ENCODE results near the gene DKK1.

DKK1 gene

DNA sequence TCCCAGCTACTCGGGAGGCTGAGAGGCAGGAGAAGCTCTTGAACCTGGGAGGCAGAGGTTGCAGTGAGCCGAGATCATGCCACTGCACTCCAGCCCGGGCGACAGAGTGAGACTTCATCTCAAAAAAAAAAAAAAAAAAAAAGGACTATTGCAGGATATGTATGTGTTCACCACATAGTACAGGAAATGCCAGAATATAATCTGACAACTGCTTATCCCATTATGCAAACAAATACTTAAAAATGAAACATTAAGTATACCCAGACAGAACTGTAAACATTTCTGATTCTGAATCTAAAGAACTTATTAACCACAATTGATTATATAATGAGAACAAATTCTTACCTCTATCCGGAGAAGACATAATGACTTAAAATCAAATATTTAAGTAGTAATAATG is 18.7 kb downstream of the DKK1 start:
- H3K27ac ChIP-seq: 0 out of 2 replicates have a peak overlapping the region, but pooled peaks have one; percentile 2
- no peak for TF ChIP-seq ZFX (IDR thresholded peaks at IDR 0.05; ENCODE audit: borderline replicate concordance)
- TF ChIP-seq, protein P1, sequence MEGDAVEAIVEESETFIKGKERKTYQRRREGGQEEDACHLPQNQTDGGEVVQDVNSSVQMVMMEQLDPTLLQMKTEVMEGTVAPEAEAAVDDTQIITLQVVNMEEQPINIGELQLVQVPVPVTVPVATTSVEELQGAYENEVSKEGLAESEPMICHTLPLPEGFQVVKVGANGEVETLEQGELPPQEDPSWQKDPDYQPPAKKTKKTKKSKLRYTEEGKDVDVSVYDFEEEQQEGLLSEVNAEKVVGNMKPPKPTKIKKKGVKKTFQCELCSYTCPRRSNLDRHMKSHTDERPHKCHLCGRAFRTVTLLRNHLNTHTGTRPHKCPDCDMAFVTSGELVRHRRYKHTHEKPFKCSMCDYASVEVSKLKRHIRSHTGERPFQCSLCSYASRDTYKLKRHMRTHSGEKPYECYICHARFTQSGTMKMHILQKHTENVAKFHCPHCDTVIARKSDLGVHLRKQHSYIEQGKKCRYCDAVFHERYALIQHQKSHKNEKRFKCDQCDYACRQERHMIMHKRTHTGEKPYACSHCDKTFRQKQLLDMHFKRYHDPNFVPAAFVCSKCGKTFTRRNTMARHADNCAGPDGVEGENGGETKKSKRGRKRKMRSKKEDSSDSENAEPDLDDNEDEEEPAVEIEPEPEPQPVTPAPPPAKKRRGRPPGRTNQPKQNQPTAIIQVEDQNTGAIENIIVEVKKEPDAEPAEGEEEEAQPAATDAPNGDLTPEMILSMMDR (IDR thresholded peaks at IDR 0.05): no peak

DNA sequence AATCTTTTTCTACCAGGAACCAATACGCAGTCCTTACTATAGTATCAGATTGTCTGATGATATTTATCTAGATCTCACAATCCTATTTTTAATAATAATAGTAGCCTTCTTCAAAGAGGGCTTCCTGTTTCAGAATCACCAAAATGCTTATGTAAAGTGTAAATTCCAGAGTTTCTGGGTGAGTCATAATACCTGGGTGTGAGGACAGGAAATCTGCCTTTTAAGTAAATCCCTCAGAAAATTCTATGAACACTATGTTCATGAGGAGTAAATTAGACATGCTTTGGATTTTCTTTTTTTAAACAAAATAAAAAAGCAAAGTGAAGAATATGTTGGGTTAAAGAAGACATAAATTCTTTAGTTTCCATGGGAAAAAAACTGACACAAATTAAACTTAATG is 20.5 kb downstream of the DKK1 start:
- H3K27ac ChIP-seq: no peak overlapping the region

DNA sequence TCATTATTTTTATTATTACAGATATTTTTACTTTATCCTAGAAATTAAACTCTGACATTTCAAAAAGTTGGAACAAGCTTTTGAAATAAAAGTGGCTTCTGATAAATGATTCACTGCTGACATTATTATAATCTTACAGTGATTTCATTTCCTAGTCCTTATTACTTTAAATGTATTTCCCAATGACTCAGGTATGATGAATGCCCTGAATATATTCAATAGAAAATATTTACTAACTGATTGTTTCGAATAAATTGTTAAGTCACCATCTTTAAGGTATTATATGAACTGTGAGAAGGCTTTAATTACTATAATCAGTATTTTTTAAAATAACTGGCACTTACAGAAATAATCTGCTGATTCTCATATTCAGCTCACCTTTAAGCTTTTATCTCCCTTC is 21.6 kb downstream of the DKK1 start:
- TF ChIP-seq ZFX (IDR thresholded peaks at IDR 0.05; ENCODE audit: borderline replicate concordance): no peak
- TF ChIP-seq, protein P1 (IDR thresholded peaks at IDR 0.05): no peak
- H3K27ac ChIP-seq: no peak overlapping the region

More for the DNA sequence above, 20.5 kb downstream of the DKK1 start:
- TF ChIP-seq, protein P1 (IDR thresholded peaks at IDR 0.05): no peak
- no peak for TF ChIP-seq ZFX (IDR thresholded peaks at IDR 0.05; ENCODE audit: borderline replicate concordance)

DNA sequence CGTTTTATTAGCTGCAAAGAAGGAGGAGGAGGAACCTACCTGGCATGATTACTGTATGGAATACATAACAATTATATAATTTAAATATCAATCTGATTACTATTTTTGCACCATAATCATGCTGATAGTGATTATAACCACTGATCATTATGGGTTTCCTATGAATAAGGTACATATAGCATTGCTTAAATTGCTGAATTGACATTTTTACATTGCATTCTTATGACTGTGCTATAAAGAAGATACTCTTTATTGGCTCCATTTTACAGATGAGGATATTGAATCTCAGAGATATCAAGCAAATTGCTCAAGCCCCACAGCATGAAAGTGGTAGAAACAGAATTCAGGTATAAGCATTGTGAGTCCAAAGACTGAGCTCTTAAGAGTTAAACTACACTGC is 23.1 kb downstream of the DKK1 start:
- TF ChIP-seq ZFX (IDR thresholded peaks at IDR 0.05; ENCODE audit: borderline replicate concordance): no peak
- TF ChIP-seq, protein P1 (IDR thresholded peaks at IDR 0.05): no peak
- no peak overlapping the region for H3K27ac ChIP-seq

DNA sequence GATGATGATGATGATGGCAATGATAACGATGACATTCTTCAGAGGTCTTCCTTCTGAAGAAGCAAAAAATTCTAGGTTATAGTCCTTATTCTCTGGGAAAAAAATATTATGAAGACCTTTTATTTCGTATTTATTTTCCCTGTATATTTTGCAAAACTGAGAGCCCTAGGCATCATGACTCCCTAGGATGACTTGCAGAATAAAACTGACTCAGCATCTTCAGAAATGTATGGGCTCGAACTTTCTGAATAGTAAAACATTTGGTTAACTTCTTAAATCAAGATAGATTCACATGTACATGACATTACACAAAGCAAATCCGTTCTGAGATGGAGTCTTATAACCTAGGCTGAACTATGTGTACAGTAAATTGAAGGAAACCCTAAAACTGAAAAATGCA is 29.4 kb downstream of the DKK1 start:
- TF ChIP-seq ZFX (IDR thresholded peaks at IDR 0.05; ENCODE audit: borderline replicate concordance): no peak
- TF ChIP-seq, protein P1 (IDR thresholded peaks at IDR 0.05): no peak
- H3K27ac ChIP-seq: no peak overlapping the region

DNA sequence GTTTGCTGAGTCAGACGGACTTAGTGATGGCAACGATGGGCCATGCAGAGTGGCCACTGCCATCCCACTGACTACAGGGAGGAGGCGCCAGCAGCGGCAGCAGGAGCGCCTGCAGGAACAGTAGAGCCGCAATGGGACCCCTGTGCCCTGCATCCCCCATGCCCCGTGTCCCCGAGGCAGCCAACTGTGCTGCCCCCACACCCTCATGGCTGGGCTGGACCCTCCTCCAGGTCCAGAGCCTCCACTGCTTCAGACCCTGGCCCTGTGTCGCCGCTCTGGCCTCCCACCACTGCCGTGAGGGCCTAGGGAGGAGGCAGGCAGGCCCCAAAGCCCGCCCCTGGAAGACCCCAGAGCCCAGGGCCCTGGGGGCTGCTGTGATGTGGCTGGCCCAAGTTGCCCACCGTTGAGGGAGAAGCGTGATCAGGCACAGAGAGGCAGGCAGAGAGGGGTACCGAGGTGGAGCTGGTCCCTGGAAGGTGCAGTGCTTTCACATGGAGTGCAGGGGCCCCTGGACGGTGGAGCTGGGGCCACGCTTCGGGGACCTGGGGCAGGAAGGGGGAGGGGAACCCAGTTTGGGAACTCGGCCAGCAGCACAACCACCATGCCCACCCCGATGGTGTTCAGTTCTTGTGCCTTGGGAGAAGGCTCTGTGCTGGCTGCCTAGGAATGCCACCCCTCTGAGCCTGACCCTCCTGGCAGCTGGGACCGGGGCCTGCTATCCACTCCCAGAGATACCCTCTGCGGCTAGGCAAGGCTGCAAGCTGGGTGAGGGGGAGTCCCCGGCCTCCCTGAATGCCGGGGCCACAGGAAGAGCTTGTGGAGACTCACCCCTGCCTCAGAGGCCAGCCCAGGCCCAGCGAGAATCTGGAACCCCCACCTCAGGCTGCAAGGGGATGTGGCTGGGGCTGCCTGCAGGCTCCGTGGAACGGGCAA is 32.6 kb downstream of the DKK1 start:
- TF ChIP-seq, protein P1 (IDR thresholded peaks at IDR 0.05): peak; percentile 18
- no peak for TF ChIP-seq ZFX (IDR thresholded peaks at IDR 0.05; ENCODE audit: borderline replicate concordance)
- no peak overlapping the region for H3K27ac ChIP-seq

DNA sequence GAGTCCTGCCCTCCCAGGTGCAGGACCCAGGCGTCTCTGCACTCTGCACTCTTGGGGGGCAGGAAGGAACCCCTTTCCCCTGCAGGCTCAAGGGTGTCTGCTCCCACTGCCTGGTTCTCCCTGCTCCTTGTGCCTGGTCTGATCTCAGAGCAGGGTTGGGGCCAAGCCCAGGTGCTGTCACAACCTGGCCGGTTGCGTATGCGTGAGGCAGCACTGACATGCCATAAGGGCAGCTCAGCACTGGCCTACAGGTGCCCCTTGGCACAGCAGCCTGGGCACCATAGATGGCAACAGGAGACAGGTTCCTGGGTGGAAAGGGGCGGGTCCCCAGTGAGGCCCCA is 33.2 kb downstream of the DKK1 start:
- H3K27ac ChIP-seq: no peak overlapping the region
- TF ChIP-seq ZFX (IDR thresholded peaks at IDR 0.05; ENCODE audit: borderline replicate concordance): no peak
- TF ChIP-seq, protein P1 (IDR thresholded peaks at IDR 0.05): no peak

All from 22Rv1 (cell line).